ENCODE data around the gene ZNF283.

Gene ZNF283

GRCh38 chr19:43895727-43896308 is 68.7 kb downstream of the ZNF283 start:
- no peak for TF ChIP-seq GATA2 (IDR thresholded peaks at IDR 0.05; ENCODE audit: low read depth, low read length)
- TF ChIP-seq GATA3 (IDR thresholded peaks at IDR 0.05; ENCODE audit: low read depth, low read length), result no peak

Data from SH-SY5Y (cell line).